GM23248 (cell line): ENCODE results near the gene STT3B. TPM values are rescaled to one million over a fixed set of nuclear protein-coding genes. Genes with fewer than 3 reads are reported as not detected.

ENCODE experiments used
- DNase-seq: peaks from one replicate; pipeline ENCODE4 v3.0.0-alpha.2; 2015
- H2AFZ ChIP-seq: fragments of 200-600 bp; sonication (generic); 2 replicates; pipeline ENCODE4 v1.6.1; 2016; ENCODE audit warnings: antibody characterized with exemption
- H3F3A ChIP-seq: fragments of 200-600 bp; sonication (generic); 2 replicates; pipeline ENCODE4 v1.6.1; 2016; ENCODE audit warnings: mild to moderate bottlenecking, antibody characterized with exemption, mixed run types; ENCODE audit not compliant: insufficient read depth
- H3K27ac ChIP-seq: fragments of 200-600 bp; sonication (generic); 2 replicates; pipeline ENCODE4 v1.5.1; 2016; ENCODE audit warnings: mild to moderate bottlenecking
- H3K27me3 ChIP-seq: fragments of 200-600 bp; sonication (generic); replicated peaks from 2 replicates; pipeline ENCODE4 v1.6.1; 2016; ENCODE audit warnings: mild to moderate bottlenecking; ENCODE audit not compliant: insufficient read depth
- H3K36me3 ChIP-seq: fragments of 200-600 bp; sonication (generic); 2 replicates; pipeline ENCODE4 v1.6.1; 2016; ENCODE audit warnings: low read depth, mild to moderate bottlenecking
- H3K4me1 ChIP-seq: fragments of 200-600 bp; sonication (generic); 2 replicates; pipeline ENCODE4 v1.6.1; 2016; ENCODE audit warnings: mild to moderate bottlenecking; ENCODE audit not compliant: insufficient read depth
- H3K4me2 ChIP-seq: fragments of 200-600 bp; sonication (generic); one replicate; pipeline ENCODE4 v1.6.1; 2016; ENCODE audit warnings: mild to moderate bottlenecking; ENCODE audit not compliant: unreplicated experiment
- H3K4me3 ChIP-seq: fragments of 200-600 bp; sonication (generic); 2 replicates; pipeline ENCODE4 v1.5.1; 2016; ENCODE audit warnings: mild to moderate bottlenecking
- H3K79me2 ChIP-seq: fragments of 200-600 bp; sonication (generic); 2 replicates; pipeline ENCODE4 v1.6.1; 2016; ENCODE audit warnings: mild to moderate bottlenecking; ENCODE audit not compliant: insufficient read depth
- H3K9ac ChIP-seq: fragments of 200-600 bp; sonication (generic); 2 replicates; pipeline ENCODE4 v1.6.1; 2016; ENCODE audit warnings: mild to moderate bottlenecking
- H3K9me2 ChIP-seq: fragments of 200-600 bp; sonication (generic); 2 replicates; pipeline ENCODE4 v1.6.1; 2016; ENCODE audit warnings: mixed run types, mild to moderate bottlenecking, moderate library complexity; ENCODE audit not compliant: insufficient read depth
- H3K9me3 ChIP-seq: fragments of 200-600 bp; sonication (generic); one replicate; pipeline ENCODE4 v1.6.1; 2017; ENCODE audit warnings: low read depth
- H4K20me1 ChIP-seq: fragments of 200-600 bp; sonication (generic); 2 replicates; pipeline ENCODE4 v1.6.0; 2016; ENCODE audit not compliant: insufficient read depth
- EZH2 ChIP-seq: fragments of 200-600 bp; sonication (generic); IDR thresholded peaks from 2 replicates; pipeline ENCODE4 v1.6.1; 2018; ENCODE audit warnings: antibody characterized with exemption, mild to moderate bottlenecking; ENCODE audit not compliant: insufficient read depth, poor library complexity, severe bottlenecking
- EZH2phosphoT487 ChIP-seq: fragments of 200-600 bp; sonication (generic); IDR thresholded peaks from 2 replicates; pipeline ENCODE4 v1.6.1; 2018; ENCODE audit warnings: antibody characterized with exemption, moderate library complexity, mild to moderate bottlenecking, low read depth; ENCODE audit not compliant: insufficient read depth
- WGBS, 2 experiments: methylation state at CpG; one replicate each; pipeline ENCODE4 v1.1.6; 2015 to 2017; ENCODE audit warnings: low lambda C conversion rate in 2 of 2, low coverage in 1 of 2; ENCODE audit errors: missing lambda C conversion rate in 2 of 2; 5-methylcytosine and 5-hydroxymethylcytosine counted together
- in situ Hi-C: fragments of 300-500 bp; cut with MboI; formaldehyde crosslinking; loops from 2 replicates; pipeline ENCODE4 v1.15.0; 2020
- polyA plus RNA-seq: library from polyadenylated mRNA; unstranded; fragments of >200 nt; fragmentation: Nextera tagmentation; extraction: Ambion mirVana; gene quantifications from 2 replicates; pipeline ENCODE4 v1.2.1, GENCODE V29; 2016
- total RNA-seq: library from RNA; depleted of rRNA; stranded (reverse); fragments of >200 nt; shearing (Covaris generic); gene quantifications from 2 replicates; pipeline ENCODE4 v1.2.3, GENCODE V29; 2014

Gene STT3B
- total and polyA plus RNA-seq, 2 experiments from 2014 or later = 81.5 to 174 TPM

GRCh38 chr3:31634476-31634875 lies 101.8 kb downstream of the STT3B start:
- in situ Hi-C loops = no loop called here
- TF ChIP-seq EZH2phosphoT487 (no peak), EZH2 (no peak)

GRCh38 chr3:31635545-31635944 lies 102.8 kb downstream of the STT3B start:
- no peaks in the 10 kb centered on the region for H4K20me1 ChIP-seq
- no peaks in the 10 kb centered on the region for H3K9me2 ChIP-seq
- TF ChIP-seq EZH2phosphoT487 = no peak
- H3K9me3 ChIP-seq = no peaks in the 10 kb centered on the region
- no peak overlapping the region for H3K4me3 ChIP-seq
- peaks cover 37% of the 10 kb centered on the region for H3F3A ChIP-seq
- H3K27me3 ChIP-seq = no peaks in the 10 kb centered on the region
- WGBS, 2 experiments = 24 to 29% methylated on average over 1 of the region's 1 CpG
- H3K36me3 ChIP-seq = peaks cover under 1% of the 10 kb centered on the region; the same call in 1 of the 2 replicates
- H3K79me2 ChIP-seq = no peaks in the 10 kb centered on the region
- H3K4me1 ChIP-seq = peaks cover 28% of the 10 kb centered on the region
- H3K27ac ChIP-seq = peak overlapping the region; percentile 75
- H2AFZ ChIP-seq = no peak overlapping the region
- in situ Hi-C loops = no loop called here
- peak; percentile 18 for DNase-seq
- H3K4me2 ChIP-seq = peak overlapping the region; percentile 71
- H3K9ac ChIP-seq = peak overlapping the region; percentile 50; the same call in 1 of the 2 replicates

More at GRCh38 chr3:31634476-31634875, 101.8 kb downstream of the STT3B start:
- no peaks in the 10 kb centered on the region for H3K9me2 ChIP-seq
- H2AFZ ChIP-seq = 0 out of 2 replicates have a peak overlapping the region, but pooled peaks have one; percentile 3
- peak; percentile 95 for DNase-seq
- H3K79me2 ChIP-seq = no peaks in the 10 kb centered on the region
- peaks cover 28% of the 10 kb centered on the region for H3K4me1 ChIP-seq
- H4K20me1 ChIP-seq = no peaks in the 10 kb centered on the region
- peak overlapping the region; percentile 75 for H3K27ac ChIP-seq
- no peaks in the 10 kb centered on the region for H3K9me3 ChIP-seq
- peaks cover 3% of the 10 kb centered on the region; the same call in 1 of the 2 replicates for H3K36me3 ChIP-seq
- H3K4me2 ChIP-seq = peak overlapping the region; percentile 71
- H3K4me3 ChIP-seq = 0 out of 2 replicates have a peak overlapping the region, but pooled peaks have one; percentile 6
- no peaks in the 10 kb centered on the region for H3K27me3 ChIP-seq
- peak overlapping the region; percentile 50 for H3K9ac ChIP-seq
- H3F3A ChIP-seq = peaks cover 37% of the 10 kb centered on the region
- WGBS, 2 experiments = 0 to 2% methylated on average over 2 of the region's 2 CpGs

- in situ Hi-C loops = no loop called here
- WGBS, 2 experiments = 26 to 34% methylated on average over 4 of the region's 4 CpGs
- Histone ChIP-seq H3K9ac (0 out of 2 replicates have a peak overlapping the region, but pooled peaks have one; percentile 50), H4K20me1 (no peaks in the 10 kb centered on the region), H3K9me3 (no peaks in the 10 kb centered on the region), H2AFZ (no peak overlapping the region), H3K4me2 (peak overlapping the region; percentile 71), H3K4me1 (peaks cover 28% of the 10 kb centered on the region), H3K36me3 (no peaks in the 10 kb centered on the region; the same call in 1 of the 2 replicates), H3K27ac (peak overlapping the region; percentile 75), H3K9me2 (no peaks in the 10 kb centered on the region), H3K4me3 (no peak overlapping the region), H3F3A (peaks cover 37% of the 10 kb centered on the region), H3K79me2 (no peaks in the 10 kb centered on the region), H3K27me3 (no peaks in the 10 kb centered on the region)
- DNase-seq = peak; percentile 23
- TF ChIP-seq EZH2phosphoT487 (no peak), EZH2 (no peak)
Observed at GRCh38 chr3:31636049-31636448, 103.3 kb downstream of the STT3B start.

- in situ Hi-C loops = no loop called here
- no peak overlapping the region for H3K9ac ChIP-seq
- peaks cover 28% of the 10 kb centered on the region for H3K4me1 ChIP-seq
- peaks cover 36% of the 10 kb centered on the region for H3F3A ChIP-seq
- TF ChIP-seq EZH2 (no peak), EZH2phosphoT487 (no peak)
- no peak overlapping the region for H3K4me2 ChIP-seq
- no peak overlapping the region for H3K27ac ChIP-seq
- DNase-seq = no peak
- H3K36me3 ChIP-seq = no peaks in the 10 kb centered on the region; the same call in 1 of the 2 replicates
- no peak overlapping the region for H2AFZ ChIP-seq
- H3K9me3 ChIP-seq = no peaks in the 10 kb centered on the region
- no peaks in the 10 kb centered on the region for H3K9me2 ChIP-seq
- no peak overlapping the region for H3K4me3 ChIP-seq
- no peaks in the 10 kb centered on the region for H3K27me3 ChIP-seq
- WGBS, 2 experiments = 46 to 51% methylated on average over 2 of the region's 2 CpGs
- no peaks in the 10 kb centered on the region for H4K20me1 ChIP-seq
- no peaks in the 10 kb centered on the region for H3K79me2 ChIP-seq
Observed at GRCh38 chr3:31636694-31637442, 104.1 kb downstream of the STT3B start.
